SK-MEL-5 (cell line): ENCODE measurements around the gene WDR91. TPM values are rescaled to one million over a fixed set of nuclear protein-coding genes. Genes with fewer than 3 reads are reported as not detected.

Experiments used
- DNase-seq: peaks from one replicate; pipeline ENCODE4 v3.0.0-alpha.2; 2016; ENCODE audit warnings: low read depth, low spot score
- in situ Hi-C: cut with HindIII; loops from 2 replicates; pipeline ENCODE4 v1.10.0; 2016; ENCODE audit warnings: low sequenced_read_pairs, high pct_unique_total_duplicates, low pct_unique_long_range_greater_than_20kb
- small RNA-seq, 2 experiments: library from RNA; depleted of rRNA; stranded (forward); fragments of <200 nt; gene quantifications; one replicate each; pipeline ENCODE3, GENCODE V24; 2014
- total RNA-seq: library from RNA; depleted of rRNA; stranded (reverse); fragments of >200 nt; shearing (Covaris generic); gene quantifications from 2 replicates; pipeline ENCODE4 v1.2.3, GENCODE V29; 2014; rRNA removed

The WDR91 gene
- total RNA-seq, 1 experiment from 2014 or later = 31.8 TPM

DNA sequence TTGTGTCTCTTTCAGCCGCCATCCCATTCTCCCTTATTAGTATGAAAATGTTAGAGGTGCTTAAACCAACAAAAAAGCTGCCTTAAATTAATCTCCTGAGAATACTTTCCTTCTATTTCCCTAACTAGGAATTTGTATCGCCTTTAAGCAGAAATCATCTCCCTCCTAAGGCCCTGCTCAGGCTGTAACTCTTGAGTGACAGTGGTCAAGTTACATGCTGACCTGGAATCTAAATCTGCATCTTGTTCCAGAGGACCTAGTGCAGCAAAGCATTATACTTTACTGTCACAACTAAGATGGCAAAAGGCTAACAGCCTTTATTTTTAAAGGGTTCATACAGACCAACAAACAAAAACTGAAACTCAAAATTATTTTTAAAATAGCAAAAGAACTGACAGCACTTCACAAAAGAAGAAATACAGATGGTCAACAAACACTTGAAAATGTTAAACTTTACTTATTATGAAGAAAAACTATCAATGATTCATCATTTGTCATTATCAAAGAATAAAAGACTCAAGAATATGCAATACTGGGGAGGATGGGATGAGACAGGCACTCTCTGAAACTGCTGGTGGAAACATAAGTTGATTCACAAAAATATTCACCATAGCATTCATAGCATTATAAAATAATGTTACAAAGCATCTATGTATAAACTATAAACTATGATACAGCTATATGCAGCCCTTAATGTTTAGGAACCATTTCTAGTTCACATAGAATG, 51.8 kb downstream of the WDR91 start:
- in situ Hi-C loops = no loop called here
- no peak for DNase-seq

GRCh38 chr7:135158874-135159273, 52.5 kb downstream of the WDR91 start:
- in situ Hi-C loops = no loop called here
- no peak for DNase-seq

- DNase-seq = no peak
- in situ Hi-C loops = no loop called here
Measured at GRCh38 chr7:135158141-135158655, 53.1 kb downstream of the WDR91 start.

DNA sequence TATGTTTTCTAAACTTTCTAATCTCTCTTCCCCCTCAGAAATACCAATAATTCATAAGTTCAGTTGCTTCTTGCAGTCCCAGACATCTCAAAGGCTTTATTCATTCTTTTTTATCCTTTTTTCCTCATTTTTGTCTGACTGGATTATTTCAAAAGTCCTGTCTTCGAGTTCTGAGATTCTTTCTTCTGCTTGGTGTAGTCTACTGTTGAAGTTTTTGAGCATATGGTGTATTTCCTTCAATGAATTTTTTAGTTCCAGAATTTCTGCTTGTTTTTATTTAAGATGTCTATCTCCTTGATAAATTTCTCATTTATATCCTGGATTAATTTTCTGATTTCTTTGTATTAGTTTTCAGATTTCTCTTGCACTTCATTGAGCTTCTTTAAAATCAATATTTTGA, 55.0 kb downstream of the WDR91 start:
- in situ Hi-C loops = no loop called here
- DNase-seq = no peak

DNA sequence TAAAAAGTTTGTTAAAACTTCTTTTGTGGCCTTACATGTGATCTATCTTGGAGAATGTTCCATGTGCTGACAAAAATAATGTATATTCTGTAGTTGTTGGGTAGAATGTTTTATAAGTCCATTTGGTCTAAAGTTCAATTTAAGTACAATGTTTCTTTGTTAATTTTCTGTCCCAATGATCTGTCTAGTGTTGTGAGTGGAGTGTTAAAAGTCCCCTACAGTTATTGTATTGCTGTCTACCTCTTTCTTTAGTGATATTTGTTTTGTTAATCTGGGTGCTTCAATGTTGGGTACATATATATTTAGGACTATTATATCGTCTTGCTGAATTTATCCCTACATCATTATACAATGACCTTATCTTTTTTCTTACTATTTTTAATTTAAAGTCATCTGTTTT, 56.6 kb downstream of the WDR91 start:
- in situ Hi-C loops = no loop called here
- DNase-seq = no peak

GRCh38 chr7:135152442-135152841, 58.9 kb downstream of the WDR91 start:
- no peak for DNase-seq
- in situ Hi-C loops = no loop called here

- DNase-seq = no peak
- in situ Hi-C loops = no loop called here
Measured at GRCh38 chr7:135151533-135151932, 59.8 kb downstream of the WDR91 start.

- DNase-seq = no peak
- in situ Hi-C loops = no loop called here
Measured at GRCh38 chr7:135151132-135151531, 60.2 kb downstream of the WDR91 start.

DNA sequence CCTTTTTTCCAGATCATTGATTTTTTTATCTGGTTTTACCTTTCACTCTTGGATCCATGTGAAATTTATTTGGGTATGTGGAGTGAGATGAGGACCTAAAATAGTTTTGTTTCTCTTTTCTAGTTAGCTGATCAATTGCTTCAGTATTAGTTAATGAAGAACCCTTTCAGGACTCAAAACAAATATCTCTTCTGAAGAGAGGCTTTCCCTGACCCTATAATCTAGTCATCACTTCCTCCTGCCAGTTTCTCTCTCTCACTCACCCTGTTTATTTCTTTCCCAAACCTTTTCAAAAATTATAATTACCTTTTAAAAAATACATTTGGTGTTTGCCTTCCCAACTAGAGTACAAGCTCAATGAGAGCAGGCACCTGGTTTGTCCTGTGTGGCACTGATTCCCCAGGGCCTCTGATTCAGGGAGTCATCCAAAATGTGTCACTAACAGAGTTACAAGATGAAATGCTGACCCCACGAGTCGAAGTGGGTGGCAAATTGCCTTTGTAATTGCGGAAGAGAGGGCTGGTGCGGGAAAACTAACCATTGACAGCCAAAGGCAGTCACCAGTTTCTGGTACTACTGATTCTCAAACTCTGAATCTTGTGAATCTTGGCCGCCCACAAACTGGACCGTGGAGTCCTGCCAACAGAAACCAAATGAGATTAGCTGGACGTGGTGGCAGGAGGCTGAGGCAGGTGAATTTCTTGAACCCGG, 61.1 kb downstream of the WDR91 start:
- DNase-seq = no peak
- in situ Hi-C loops = no loop called here

GRCh38 chr7:135147899-135148721, 63.2 kb downstream of the WDR91 start, which contains the start of gene TMEM140:
TMEM140 (plus strand) TSS chr7:135148072; CDS start chr7:135164442, 16,370 bp downstream.
- in situ Hi-C loops = no loop called here
- DNase-seq = peak; percentile 87

GRCh38 chr7:135147341-135147898, 63.9 kb downstream of the WDR91 start:
- peak; percentile 50 for DNase-seq
- in situ Hi-C loops = no loop called here

- no peak for DNase-seq
- in situ Hi-C loops = no loop called here
Measured at GRCh38 chr7:135143885-135144668, 67.2 kb downstream of the WDR91 start.

Small RNAs within 50 kb of the gene (small RNA-seq; reads per million reads assigned to genes)
- 0.02 to 0.57 reads per million in 2 experiments for gene MIR6509

Other genes starting within 250 kb of the WDR91 start
- gene AGBL3, start 225.0 kb downstream of the WDR91 start, total RNA-seq = 0.69 and 0.90 TPM in 2 replicates
- gene TMEM140, start 63.5 kb downstream of the WDR91 start, total RNA-seq = 18.3 and 21.2 TPM in 2 replicates
- gene CYREN, start 40.8 kb downstream of the WDR91 start, total RNA-seq = 84.8 and 87.6 TPM in 2 replicates
- not detected in 2 replicates for gene STRA8, start 22.3 kb upstream of the WDR91 start, total RNA-seq